Spleen (tissue), 7 donors: ENCODE data around the gene SIK3.

Experiments
- CTCF ChIP-seq, 11 experiments: fragments of 200-600 bp in 7 of 11; fragments of 450-650 bp in 4 of 11; sonication (generic) in 4 of 11; IDR thresholded peaks in 8 of 11; conservative IDR thresholded peaks in 3 of 11; 1 replicate in 7 of 11; 2 replicates in 4 of 11; pipeline versions ENCODE4 v1.4.0 to v1.8.0; 2016 to 2021; ENCODE audit warnings: antibody characterized with exemption in 11 of 11, inconsistent platforms in 4 of 11, mild to moderate bottlenecking in 1 of 11
- POLR2AphosphoS5 ChIP-seq, 3 donors: sonication (generic); formaldehyde crosslinking; IDR thresholded peaks; one replicate each; pipeline ENCODE4 v1.5.1; 2017; ENCODE audit warnings: antibody characterized with exemption in 3 of 3
- donor health status: DM: no; HTN: no; CAD: no; lungs with moderate emphysema.
- donor health status: DM: no; HTN: no; CAD: no.
- donor health status: DM: no; HTN: no; CAD: no.

- TF ChIP-seq CTCF (IDR thresholded peaks at IDR 0.05 in 8 of 11, conservative IDR thresholded peaks at IDR 0.05 in 3 of 11): no peak
- no peak for TF ChIP-seq POLR2AphosphoS5 (IDR thresholded peaks at IDR 0.05)
Measured at GRCh38 chr11:117083011-117083935, 15.0 kb downstream of the SIK3 start.
